OCI-LY3 (cell line): Measurements from ENCODE around the gene ZSCAN31.
"Not testable (repeated sequence)": the region's sequence is repeated elsewhere in the genome, so short reads cannot be mapped to it uniquely, and the experiment has no call there.

Experiments used
- EZH2phosphoT487 ChIP-seq: fragments of 200-600 bp; shearing (Covaris generic); IDR thresholded peaks from 2 replicates; pipeline ENCODE4 v1.6.1; 2018; ENCODE audit warnings: antibody characterized with exemption, mixed run types, low read depth
- TF ChIP-seq, protein P1 (sequence below): fragments of 200-600, 300-600 bp; sonication (generic); IDR thresholded peaks from 2 replicates; pipeline ENCODE4 v1.5.1; 2014; ENCODE audit warnings: antibody characterized with exemption, low read length, low read depth

DNA sequence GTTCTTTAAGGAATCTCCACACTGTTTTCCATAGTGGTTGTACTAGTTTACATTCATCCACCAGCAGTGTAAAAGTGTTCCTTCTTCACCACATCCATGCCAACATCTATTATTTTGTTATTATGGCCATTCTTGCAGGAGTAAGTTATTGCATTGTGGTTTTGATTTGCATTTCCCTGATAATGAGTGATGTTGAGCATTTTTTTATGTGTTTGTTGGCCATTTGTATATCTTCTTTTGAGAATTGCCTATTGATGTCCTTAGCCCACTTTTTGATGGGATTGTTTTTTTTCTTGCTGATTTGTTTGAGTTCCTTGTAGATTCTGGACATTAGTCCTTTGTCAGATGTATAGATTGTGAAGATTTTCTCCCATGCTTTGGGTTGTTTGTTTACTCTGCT lies 29.6 kb downstream of the ZSCAN31 start:
- TF ChIP-seq, protein P1, sequence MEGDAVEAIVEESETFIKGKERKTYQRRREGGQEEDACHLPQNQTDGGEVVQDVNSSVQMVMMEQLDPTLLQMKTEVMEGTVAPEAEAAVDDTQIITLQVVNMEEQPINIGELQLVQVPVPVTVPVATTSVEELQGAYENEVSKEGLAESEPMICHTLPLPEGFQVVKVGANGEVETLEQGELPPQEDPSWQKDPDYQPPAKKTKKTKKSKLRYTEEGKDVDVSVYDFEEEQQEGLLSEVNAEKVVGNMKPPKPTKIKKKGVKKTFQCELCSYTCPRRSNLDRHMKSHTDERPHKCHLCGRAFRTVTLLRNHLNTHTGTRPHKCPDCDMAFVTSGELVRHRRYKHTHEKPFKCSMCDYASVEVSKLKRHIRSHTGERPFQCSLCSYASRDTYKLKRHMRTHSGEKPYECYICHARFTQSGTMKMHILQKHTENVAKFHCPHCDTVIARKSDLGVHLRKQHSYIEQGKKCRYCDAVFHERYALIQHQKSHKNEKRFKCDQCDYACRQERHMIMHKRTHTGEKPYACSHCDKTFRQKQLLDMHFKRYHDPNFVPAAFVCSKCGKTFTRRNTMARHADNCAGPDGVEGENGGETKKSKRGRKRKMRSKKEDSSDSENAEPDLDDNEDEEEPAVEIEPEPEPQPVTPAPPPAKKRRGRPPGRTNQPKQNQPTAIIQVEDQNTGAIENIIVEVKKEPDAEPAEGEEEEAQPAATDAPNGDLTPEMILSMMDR, result not testable (repeated sequence)
- TF ChIP-seq EZH2phosphoT487, result not testable (repeated sequence)
